Measurements from ENCODE around the gene IFIT5.

DNA sequence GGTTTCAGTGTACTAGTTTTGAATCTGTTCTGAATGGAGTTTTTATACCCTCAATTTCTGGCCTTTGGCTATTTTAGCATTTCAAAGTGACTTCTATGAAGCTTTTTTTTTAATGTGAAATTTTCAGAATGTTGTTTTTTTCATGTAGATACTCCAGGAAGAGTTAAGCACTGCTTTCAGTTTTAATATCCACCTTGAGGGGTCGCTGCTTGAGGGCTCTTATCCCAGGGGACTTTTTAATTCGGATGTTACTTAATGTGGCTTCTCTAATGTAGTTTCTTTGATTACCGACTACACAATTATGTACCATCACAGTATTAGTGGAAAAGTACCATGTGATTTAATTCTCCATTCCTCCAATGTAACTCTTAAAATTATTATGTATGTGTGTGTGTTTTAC lies 5.2 kb downstream of the IFIT5 start:
- no peak for TF ChIP-seq EZH2 (IDR thresholded peaks at IDR 0.05; ENCODE audit: insufficient read depth, poor library complexity, severe bottlenecking)
- TF ChIP-seq EZH2phosphoT487 (IDR thresholded peaks at IDR 0.05; ENCODE audit: insufficient read depth, low read depth) = no peak

Data from GM23248 (cell line).